Activated CD8-positive, alpha-beta memory T cell treated with anti-CD3 and anti-CD28 coated beads for 1 hour (primary cell): Measurements from ENCODE around the gene FUT7.

ENCODE experiments used
- DNase-seq, 2 donors: peaks; one replicate each; pipeline ENCODE4 v3.0.0-alpha.2; 2020; ENCODE audit warnings: low read depth in 1 of 2; ENCODE audit errors: extremely low read depth in 1 of 2

FUT7 gene

DNA sequence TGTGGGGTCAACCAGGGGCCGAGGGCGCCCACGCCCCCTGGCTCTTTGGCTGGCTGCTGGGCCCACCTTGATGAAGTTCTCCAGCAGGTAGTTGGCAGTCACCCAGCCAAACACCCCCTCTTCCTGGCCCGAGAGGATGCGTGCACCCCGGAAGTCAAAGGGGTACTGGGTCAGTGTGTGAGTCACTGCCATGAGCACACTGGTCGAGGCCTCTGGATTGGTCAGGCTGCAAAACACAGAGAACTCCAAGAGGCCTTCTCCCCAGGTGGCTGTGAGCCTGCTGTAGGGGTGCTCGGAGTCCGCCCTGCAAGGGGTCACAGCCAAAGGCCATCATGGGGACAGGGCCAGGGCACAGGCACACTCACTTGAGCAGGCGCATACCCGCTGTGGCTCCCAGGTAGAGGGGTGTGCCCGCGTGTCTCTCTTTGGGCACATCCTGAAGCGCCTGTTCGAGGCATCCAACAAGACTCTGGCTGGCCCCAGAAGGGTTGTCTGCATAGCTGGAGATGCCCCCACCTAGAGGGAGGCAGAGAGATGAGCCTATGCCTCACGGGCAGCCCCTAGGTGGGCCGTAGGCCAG, 19.3 kb upstream of the FUT7 start:
- no peak for DNase-seq

DNA sequence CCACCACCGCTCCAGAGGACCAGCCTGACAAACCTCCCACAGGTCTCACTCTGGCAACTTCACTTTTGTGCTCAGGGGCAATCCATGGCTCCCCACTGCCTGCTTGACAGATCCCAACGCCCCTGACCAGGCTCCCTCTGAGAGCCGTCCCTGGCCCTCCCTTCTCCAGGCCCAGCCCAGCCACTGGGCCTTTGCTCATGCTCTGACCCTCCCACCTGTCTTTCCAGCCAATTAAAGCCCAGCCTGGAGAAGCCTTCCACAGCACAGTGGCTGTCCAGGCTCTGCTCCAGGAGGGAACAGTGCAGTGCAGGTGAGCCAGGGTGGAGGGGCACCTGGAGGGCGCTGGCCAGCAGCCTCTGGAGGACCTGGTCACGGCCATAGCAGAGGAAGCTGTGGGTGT, 18.7 kb upstream of the FUT7 start:
- DNase-seq: no peak

DNA sequence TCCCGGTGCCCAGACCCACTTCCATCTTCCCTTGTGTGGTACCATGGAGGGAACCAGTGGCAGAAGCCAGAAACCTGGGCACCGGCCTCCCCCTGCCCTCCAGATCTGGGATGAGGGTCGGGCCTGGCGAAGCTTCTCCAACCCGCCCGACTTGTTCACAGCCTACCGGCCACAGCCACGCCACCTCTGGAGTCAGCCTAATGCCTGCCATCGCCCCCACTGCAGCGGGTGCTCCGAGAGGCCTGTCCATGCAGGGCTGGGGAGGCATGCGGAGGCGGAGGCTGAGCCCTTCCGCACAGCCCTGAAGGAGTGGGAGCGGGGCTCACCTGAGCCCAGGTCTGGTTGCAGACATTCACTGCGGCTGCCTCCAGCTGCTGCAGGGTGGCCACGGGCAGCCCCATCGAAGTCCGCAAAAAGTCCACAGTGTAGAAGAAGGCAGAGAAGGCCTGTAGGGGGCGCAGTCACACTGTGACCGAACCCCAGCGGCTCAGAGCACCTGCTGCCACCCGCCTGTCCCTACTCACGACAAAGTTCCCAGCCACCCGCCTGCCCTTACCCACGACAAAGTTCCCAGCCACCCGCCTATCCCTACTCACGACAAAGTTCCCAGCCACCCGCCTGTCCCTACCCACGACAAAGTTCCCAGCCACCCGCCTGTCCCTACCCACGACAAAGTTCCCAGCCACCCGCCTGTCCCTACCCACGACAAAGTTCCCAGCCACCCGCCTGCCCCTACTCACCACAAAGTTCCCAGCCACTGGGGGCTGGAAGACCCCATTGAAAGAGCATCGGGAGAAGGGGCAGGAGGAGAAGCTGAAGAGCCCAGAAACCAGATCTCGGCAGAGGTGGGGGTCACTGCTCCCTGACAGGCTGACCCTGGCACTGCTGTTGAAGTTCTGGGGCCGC, 17.9 kb upstream of the FUT7 start:
- DNase-seq: peak in 1 of 2 donors; percentile 40

DNA sequence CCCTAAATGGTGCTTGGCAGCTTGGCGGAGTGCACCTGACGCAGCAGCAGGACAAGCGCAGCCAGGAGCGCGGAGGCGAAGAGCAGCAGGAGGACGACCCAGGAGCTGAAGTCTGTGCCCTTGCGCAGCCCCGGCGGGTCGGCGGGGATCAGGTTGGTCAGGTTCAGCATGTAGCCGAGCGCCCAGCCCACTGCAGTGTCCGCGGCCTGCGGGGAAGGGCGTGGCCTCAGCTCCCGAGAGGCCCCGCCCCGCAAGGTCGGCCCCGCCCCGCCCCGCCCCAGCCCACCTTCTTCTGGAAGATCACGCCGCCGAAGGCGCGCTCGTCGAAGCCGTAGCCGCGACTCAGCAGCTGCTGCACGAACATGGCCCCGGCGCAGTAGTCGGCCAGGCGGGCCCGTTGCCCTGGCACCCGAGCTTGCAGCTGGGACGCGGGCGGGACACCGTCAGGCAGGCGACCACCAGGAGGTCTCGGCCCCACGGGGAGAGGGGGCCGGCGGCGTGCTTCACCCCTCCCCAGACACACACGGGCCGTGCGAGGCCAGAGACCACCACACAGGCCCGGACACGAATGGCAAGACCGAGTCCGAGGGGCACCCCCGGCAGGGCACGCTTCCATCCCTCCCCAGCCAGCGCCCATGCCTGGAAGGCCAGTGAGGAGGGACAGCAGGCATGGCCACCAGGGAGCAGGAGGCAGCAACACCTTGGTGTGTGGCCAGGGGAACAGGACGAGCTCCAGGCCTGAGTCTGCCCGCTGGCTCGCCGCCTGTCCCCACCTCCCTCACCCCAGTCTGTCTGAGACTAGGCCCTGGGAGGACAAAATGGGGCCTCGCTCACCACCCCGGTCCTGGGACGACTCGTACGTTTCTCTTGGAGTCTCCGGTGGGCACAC, 17.0 kb upstream of the FUT7 start:
- no peak for DNase-seq

DNA sequence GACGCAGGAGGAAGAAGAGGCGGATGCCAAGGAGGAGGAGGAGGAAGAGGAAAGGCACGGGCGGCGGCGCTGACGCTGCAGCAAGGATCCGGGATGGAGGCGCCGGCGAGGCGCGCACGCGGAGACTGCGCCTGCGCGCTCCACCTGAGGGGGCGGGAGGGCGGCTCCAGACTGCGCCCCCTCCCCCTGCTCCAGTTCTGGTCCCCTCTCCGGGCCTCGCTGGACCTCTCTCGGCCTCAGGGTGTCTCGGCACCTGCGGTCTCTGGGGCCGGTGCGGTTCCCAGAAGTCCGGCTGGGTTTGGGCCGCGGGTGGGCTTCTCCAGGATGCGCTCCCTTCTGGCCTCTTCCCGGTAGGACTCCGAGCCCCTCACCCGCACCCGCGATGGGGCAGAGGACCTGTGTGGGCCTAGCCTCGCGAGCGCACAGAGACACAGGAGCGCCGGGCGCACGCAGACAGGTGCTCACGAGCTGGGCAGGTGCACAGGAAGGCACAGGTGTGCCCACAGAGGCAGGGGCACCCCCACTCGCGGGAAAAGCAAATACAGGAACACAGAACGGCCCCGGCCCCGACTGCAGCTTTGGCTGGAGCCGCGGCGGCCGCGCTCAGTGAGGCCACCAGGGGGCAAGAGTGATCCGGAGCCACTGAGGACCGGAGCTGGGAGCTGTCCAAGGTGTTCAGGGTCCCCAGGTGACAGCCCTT, 14.3 kb upstream of the FUT7 start, which contains the start of gene NPDC1:
TSS of gene NPDC1 (minus strand) at position 90 of the 700 bp plus-strand sequence. CDS start 188 bp downstream, outside the sequence.
- peak in 1 of 2 donors; percentile 71 for DNase-seq

DNA sequence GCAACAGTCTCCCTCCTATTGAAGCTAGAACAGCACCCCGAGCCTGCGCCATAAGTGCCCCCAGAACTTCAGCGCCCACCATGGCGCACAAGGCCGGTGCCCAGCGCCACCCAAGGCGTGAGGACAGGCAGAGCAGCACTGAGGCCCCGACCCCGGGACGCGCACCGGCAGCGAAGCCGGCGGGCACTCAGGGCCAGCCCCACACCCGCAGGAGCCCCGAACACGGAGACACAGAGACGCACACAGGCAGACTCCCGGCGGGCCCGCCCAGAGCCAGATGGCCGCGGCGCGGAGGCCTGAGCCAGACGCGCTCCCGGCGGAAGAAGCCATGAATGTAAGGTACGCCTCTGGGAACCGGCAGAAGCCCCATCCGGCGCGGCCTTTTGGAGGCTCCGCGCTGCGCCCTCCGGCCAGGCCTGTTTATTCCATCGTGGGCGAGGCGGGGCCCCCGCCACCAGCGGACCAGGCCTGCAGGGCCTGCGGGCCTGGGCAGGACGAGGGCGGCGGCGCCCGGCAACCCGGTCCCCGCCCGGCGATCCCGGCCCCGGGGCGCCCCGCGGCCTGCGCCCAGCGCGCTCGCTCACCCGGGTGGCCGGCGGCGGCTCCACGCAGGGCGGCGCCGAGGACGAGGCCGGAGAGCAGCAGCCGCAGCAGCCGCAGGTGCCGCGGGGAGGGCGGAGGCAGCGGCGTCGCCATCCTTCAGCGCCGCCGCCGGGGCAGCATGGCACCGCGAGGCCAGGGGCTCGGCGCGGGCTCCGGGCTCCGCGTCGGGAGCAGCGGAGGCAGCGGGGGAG, 13.6 kb upstream of the FUT7 start:
- DNase-seq: no peak

DNA sequence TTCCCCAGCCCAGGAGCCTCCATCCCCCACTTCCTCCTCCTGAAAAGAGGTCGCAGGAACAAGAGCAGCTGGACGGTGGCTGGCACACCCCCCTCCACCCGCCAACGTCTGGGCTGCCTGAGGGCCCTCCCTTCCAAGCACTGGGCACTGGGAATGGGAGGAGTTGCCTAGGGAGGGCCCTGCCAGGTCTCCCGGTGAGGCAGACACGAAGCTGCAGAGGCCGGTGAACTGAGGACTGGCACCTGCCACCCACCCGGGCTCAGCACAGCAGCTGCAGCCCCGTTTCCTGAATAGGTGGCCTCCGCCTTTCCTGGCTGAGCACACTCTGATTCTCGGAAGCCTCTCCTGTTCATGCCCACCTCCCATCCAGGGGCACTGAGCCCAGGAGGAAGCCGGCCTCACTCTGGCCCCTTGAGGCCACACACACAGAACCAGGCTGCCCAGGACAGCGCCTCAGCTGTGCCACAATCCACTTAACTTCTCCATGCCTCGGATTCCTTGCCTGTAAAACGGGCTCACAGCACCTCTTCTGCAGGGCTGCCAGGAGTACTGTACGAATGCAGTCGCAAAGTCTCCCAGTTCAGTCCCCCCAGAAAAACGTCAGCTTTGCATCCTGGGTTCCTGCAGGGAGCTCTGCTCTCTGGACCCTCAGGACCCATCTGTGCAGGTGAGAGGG, 12.8 kb upstream of the FUT7 start:
- DNase-seq: no peak

DNA sequence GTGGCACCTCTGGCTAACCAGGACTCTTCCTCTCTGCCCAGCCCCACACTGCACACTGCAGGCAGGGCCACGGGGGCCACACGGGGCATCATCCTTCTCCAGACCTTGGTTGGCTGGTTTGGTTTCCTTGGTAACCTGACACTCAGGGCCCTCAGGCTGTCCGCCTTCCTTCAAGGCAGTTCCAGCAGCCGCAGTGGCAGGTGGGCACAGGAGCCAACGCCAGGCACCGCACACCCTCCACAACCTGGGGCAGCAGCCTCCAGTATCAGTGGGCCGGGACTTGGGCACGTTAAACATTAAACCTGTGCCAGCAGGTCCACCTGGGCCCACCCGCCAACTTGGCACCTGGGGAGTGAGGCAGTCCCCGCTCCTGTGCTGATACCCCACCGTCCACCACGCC, 12.1 kb upstream of the FUT7 start:
- DNase-seq: no peak

DNA sequence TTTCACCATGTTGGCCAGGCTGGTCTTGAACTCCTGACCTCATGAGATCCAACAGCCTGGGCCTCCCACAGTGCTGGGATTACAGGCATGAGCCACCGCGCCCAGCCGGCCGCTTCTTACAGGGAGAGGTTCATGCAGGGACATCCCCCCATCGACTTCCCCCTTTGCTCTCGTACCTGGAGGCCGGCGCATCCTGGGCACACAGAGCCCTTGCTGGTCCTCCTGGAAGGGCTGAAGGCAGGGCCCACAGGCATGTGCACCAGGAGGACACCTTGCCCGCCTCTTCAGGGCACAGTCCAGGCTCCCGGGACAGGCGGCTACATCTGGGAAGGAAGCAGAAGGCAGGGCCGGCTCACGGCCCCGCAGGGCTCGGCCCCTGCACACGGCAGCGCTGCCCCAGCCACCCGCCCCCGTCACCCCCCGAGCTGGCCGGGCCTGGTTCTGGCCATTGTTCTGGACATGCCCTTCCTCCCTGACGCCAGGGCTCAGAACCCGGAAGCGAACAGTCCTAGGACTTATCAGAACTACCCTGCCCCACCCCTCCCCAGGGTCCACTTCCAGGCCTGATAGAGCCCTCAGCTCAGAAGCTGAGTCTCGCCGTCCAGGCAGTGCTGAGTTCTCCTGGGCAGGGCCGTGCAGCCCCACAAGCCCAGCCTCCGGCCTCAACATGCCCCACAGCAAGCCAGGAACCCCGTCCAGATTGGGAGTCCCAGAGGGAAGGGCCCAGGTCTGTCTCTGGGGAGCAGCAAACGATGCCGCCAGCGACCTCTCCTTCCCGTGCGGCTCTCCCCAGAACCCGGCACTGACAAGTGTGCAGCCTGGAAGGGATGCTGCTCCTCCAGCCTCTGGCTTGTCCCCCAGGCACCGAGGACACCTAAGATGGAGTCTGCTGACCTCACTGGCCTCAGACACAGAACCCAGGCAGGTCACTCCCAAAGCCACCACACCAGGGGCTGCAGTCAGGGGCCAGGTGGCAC, 11.2 kb upstream of the FUT7 start:
- no peak for DNase-seq

DNA sequence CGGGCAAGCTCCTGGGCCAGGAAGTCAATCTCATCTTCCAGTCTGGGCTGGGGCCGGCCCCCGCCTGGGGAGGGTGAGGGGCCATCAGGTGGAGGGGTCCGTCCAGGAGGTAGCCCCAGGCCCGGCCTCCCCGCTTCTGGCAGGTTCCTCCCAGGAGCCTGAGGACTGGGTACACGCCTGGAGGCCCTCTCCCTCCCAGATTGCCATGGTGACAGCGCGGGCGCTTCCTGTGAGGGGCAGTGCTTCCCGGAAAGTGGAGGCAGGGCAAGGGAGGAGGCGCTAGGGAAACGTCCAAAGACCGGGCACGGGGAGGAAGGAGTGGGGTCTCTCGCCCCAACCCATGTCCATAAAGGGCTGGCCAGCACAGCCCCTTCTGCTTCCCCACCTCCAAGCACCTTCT, 9.2 kb upstream of the FUT7 start:
- no peak for DNase-seq

DNA sequence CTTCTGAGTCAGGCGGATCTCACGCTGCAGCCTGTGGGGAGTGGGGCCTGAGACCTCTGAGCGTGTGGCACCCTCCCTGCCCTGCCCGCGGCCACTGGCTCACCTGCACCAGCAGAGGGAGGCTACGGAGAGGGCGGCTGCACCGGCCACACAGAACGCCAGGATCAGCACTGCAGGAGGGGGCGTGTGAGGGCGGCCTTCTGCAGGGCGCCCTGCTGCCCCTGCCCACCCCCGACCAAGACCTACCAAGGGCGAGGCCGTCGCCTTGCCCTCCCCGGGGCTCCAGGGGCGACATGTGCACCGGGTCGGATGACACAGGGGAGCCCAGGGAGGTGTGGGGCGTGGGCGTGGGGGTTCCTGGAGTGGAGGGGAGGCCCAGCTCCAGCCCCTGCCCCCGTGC, 8.7 kb upstream of the FUT7 start:
- no peak for DNase-seq

DNA sequence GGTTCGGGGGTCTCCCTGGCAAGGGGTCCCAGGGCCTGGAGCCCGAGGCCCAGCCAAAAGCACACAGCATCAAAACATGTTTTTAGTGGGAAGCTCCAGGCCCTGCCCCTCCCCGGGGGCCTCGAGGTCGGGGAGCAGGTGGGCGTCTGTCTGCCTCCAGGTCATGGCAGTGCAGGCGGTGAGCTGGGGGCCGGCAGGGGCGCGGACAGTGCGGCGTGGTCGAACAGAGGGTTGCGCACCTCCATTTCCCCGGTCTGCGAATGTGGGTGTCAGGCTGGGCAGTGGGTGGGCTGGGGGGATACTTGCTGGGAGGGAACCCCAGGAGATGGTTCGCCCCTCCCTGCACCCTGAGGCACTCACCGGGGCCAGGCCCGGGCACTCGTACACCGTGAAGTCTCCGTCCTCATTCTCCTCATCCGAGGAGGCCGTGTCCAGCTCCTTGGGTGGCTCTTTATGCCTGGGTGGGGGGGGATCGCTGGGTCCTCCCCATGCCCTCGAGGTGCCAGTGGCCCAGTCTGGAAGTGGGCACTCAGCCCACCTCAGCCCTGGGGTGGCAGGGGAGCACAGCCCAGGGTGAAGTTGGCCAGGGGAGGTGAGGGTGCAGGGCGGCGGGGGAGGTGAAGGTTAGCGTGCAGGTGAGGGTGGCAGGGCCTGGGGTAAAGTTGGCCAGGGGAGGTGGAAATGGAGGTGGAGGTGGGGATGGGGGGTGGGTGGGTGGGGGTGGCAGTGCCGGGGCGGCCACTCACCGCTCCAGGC, 7.9 kb upstream of the FUT7 start:
- no peak for DNase-seq

DNA sequence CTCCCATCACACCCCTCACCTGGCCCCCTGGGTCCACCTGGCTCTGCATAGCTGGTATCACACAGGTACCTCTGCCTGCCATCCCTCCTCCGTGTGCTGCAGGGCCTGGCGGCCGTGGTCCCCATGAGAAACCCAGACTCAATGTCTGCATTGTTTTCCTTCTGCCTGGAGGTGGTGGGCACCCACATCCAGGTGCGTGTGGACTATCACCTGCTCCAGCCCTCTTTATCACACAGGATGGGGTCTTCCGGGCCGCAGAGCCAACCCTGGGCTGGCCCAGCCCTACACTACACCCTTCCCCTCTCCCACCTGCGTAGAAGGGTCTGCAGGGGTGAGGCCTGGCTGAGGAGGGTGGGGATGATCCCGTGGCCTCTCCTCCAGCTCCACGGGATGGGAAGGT, 7.0 kb upstream of the FUT7 start:
- no peak for DNase-seq

DNA sequence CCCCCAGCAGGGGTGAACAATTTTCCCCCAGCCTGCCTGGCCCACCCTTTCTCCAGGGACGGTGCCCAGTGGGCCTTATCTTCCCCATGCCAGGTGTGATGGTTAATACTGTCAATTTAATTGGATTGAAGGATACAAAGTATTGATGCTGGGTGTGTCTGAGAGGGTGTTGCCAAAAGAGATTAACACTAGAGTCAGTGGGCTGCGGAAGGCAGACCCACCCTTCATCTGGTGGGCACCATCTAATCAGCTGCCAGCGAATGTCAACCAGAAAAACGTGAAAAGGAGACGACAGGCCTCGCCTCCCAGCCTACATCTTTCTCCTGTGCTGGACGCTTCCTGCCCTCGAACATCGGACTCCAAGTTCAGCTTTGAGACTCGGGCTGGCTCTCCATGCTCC, 5.6 kb upstream of the FUT7 start:
- no peak for DNase-seq

DNA sequence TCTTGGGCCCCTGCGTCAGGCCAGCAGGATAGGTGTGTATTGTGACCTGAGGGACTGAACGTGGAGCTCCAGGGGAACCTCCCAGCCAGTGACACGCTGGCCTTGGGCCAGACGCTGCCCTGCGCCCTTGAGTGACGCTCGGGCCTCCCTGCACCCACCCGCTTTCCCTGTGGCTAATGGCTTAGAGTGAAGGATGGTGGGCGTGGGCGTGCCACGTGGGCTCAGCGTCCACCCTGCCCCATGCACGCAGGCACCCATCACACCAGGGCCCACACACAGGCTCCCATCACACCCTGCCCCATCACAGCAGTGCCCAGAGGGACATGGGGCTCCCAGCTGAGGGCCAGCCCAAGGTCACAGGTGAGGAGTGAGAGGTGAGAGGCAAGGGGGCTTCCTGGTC, 5.1 kb upstream of the FUT7 start:
- no peak for DNase-seq

DNA sequence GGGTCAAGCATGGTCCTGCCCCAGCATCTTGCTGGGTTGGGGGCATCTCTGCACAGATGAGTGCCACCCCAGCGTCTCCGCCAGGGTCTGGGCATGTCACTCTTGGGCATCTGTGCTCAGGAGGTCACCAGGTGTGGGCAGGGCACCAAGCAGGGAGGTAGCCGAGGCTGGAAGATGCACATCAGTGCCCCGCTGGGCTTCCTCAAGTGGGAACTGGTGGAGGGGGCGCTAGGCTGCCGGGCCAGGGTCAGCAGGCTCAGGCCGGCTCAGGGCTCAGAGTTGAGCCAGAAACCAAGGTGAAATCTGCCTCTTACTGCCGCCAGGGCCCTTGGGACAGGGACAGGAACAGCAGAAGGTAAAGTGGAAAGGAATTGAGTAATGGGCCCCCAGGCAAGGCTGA, 4.0 kb upstream of the FUT7 start:
- DNase-seq: no peak

DNA sequence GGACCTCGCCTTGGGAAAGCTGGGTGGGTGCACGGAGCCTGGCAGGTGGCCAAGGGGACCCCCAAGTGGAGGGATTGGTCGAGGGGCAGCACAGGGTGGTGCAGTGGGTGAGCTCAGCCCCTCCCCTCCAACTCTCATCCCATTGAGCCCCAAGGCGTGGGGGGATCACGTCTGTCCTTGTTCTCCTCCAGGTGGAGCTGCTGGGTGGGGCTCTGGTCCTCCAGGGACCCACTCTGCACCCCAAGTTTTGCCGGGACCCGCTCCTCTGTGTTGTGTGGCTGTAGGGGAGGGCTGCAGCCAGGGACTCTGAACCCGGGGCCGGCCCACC, 3.6 kb upstream of the FUT7 start:
- no peak for DNase-seq
